Keratinocyte (primary cell): ENCODE data around the gene FHDC1. TPM values are rescaled to one million over a fixed set of nuclear protein-coding genes. Genes with fewer than 3 reads are reported as not detected.
A peak's percentile ranks its signal among the peaks of the same experiment; 100 is the strongest.

ENCODE experiments used
- DNase-seq: peaks from one replicate; pipeline ENCODE4 v3.0.0-alpha.2; 2011; ENCODE audit warnings: low read depth, missing footprints, low spot score
- FAIRE-seq: peaks from 2 replicates; lab custom pipeline; 2011; peaks lifted over from hg19 to GRCh38; lab: Jason Lieb, UNC
- H2AFZ ChIP-seq: 2 replicates; pipeline ENCODE4 v1.6.0; 2012; ENCODE audit warnings: low read length, control low read depth, inconsistent platforms; ENCODE audit not compliant: control insufficient read depth
- H3K27ac ChIP-seq: 2 replicates; pipeline ENCODE4 v1.5.1; 2011; ENCODE audit warnings: low read length; ENCODE audit not compliant: control insufficient read depth, insufficient read depth
- H3K27me3 ChIP-seq: 3 replicates; pipeline ENCODE4 v1.6.0; 2011; ENCODE audit warnings: low read length; ENCODE audit not compliant: control insufficient read depth, insufficient read depth; ENCODE audit errors: extremely low read depth
- H3K36me3 ChIP-seq, 2 experiments: 2 replicates in 1 of 2; 3 replicates in 1 of 2; pipeline ENCODE4 v1.5.1; 2011; ENCODE audit warnings: low read length in 2 of 2, mild to moderate bottlenecking in 1 of 2; ENCODE audit not compliant: control insufficient read depth in 2 of 2, insufficient read depth in 2 of 2; ENCODE audit errors: extremely low read depth in 1 of 2
- H3K4me1 ChIP-seq: 3 replicates; pipeline ENCODE4 v1.5.1; 2011; ENCODE audit warnings: low read length; ENCODE audit not compliant: control insufficient read depth, insufficient read depth; ENCODE audit errors: extremely low read depth
- H3K4me2 ChIP-seq: 3 replicates; pipeline ENCODE4 v1.6.0; 2011; ENCODE audit warnings: low read depth, low read length; ENCODE audit not compliant: control insufficient read depth, insufficient read depth; ENCODE audit errors: extremely low read depth
- H3K4me3 ChIP-seq, 3 experiments: fragments of 200-600 bp in 1 of 3; sonication (generic) in 1 of 3; 2 replicates in 2 of 3; 3 replicates in 1 of 3; pipeline ENCODE4 v1.5.1; 2011 to 2016; ENCODE audit warnings: low read length in 3 of 3, mild to moderate bottlenecking in 3 of 3, control low read depth in 2 of 3, inconsistent platforms in 1 of 3, low read depth in 1 of 3, mixed read lengths in 1 of 3, mixed run types in 1 of 3, moderate library complexity in 1 of 3; ENCODE audit not compliant: control insufficient read depth in 2 of 3, insufficient read depth in 2 of 3; ENCODE audit errors: extremely low read depth in 1 of 3
- H3K79me2 ChIP-seq: 2 replicates; pipeline ENCODE4 v1.6.0; 2012; ENCODE audit warnings: low read length; ENCODE audit not compliant: control insufficient read depth, insufficient read depth
- H3K9ac ChIP-seq: 3 replicates; pipeline ENCODE4 v1.6.0; 2011; ENCODE audit warnings: low read length; ENCODE audit not compliant: control insufficient read depth, insufficient read depth; ENCODE audit errors: extremely low read depth
- H3K9me1 ChIP-seq: 3 replicates; pipeline ENCODE4 v1.6.0; 2011; ENCODE audit warnings: low read length; ENCODE audit not compliant: control insufficient read depth, insufficient read depth; ENCODE audit errors: extremely low read depth
- H3K9me3 ChIP-seq: 2 replicates; pipeline ENCODE4 v1.5.1; 2012; ENCODE audit warnings: low read depth, low read length; ENCODE audit not compliant: control insufficient read depth
- H4K20me1 ChIP-seq: 3 replicates; pipeline ENCODE4 v1.6.0; 2011; ENCODE audit warnings: low read length; ENCODE audit not compliant: control insufficient read depth, insufficient read depth; ENCODE audit errors: extremely low read depth
- CTCF ChIP-seq, 3 experiments: IDR thresholded peaks in 1 of 3; conservative IDR thresholded peaks in 1 of 3; optimal IDR thresholded peaks in 1 of 3; 2 replicates in 2 of 3; 3 replicates in 1 of 3; pipeline versions ENCODE3 to v1.5.1; 2011; ENCODE audit warnings: low read length in 3 of 3, mild to moderate bottlenecking in 3 of 3, moderate library complexity in 2 of 3, control low read depth in 1 of 3, inconsistent platforms in 1 of 3; ENCODE audit not compliant: insufficient read depth in 2 of 3; ENCODE audit errors: extremely low read depth in 1 of 3
- EZH2 ChIP-seq: IDR thresholded peaks from one replicate; pipeline ENCODE4 v1.6.1; 2012; ENCODE audit warnings: inconsistent platforms, mild to moderate bottlenecking, low read length, moderate library complexity
- dilution Hi-C: fragments of 300-500 bp; cut with MboI; formaldehyde crosslinking; loops from one replicate; pipeline ENCODE4 v1.7.0; 2020; ENCODE audit warnings: low sequenced_read_pairs; ENCODE audit not compliant: extremely low pct_ligation_motif_present
- polyA plus RNA-seq, 5 experiments: library from polyadenylated mRNA; depleted of rRNA in 3 of 5; stranded (reverse) in 3 of 5; stranded (forward) in 1 of 5; unstranded in 1 of 5; fragments of >200 nt; gene quantifications; 1 replicate in 1 of 5; 2 replicates in 3 of 5; 3 replicates in 1 of 5; pipeline versions ENCODE4 v1.2.1 to v1.2.3, GENCODE V29; 2011 to 2012; ENCODE audit warnings: missing spikeins in 2 of 5, low read depth in 1 of 5, low replicate concordance in 1 of 5

FHDC1 gene
- polyA plus RNA-seq, 1 donor (not counting 4 experiments of a cell fraction or from before 2014, with no cell fraction given) = 1.6 TPM

- no peaks in the 10 kb centered on the region for H3K9me1 ChIP-seq
- no peak overlapping the region for H3K4me3 ChIP-seq
- peak overlapping the region; percentile 83 for H3K4me2 ChIP-seq
- H3K27ac ChIP-seq = peak overlapping the region; percentile 64
- H4K20me1 ChIP-seq = no peaks in the 10 kb centered on the region
- no peaks in the 10 kb centered on the region for H3K27me3 ChIP-seq
- DNase-seq (no peak), FAIRE-seq (peak; percentile 17)
- H3K9me3 ChIP-seq = peaks cover 8% of the 10 kb centered on the region
- H3K9ac ChIP-seq = no peak overlapping the region
- H3K79me2 ChIP-seq = no peaks in the 10 kb centered on the region
- no peaks in the 10 kb centered on the region for H3K36me3 ChIP-seq
- TF ChIP-seq CTCF (optimal IDR thresholded peaks at IDR 0.05 in 1 of 3, IDR thresholded peaks at IDR 0.05 in 1 of 3, conservative IDR thresholded peaks at IDR 0.05 in 1 of 3; ENCODE audit: extremely low read depth in 1 of 3, insufficient read depth in 2 of 3, low read length in 3 of 3) = no peak
- TF ChIP-seq EZH2 = no peak
- peaks cover 26% of the 10 kb centered on the region for H3K4me1 ChIP-seq
- H2AFZ ChIP-seq = no peak overlapping the region
- dilution Hi-C loops = no loop called here
Observed at GRCh38 chr4:153024466-153024865, 88.3 kb downstream of the FHDC1 start.

GRCh38 chr4:153025406-153025805 is 89.3 kb downstream of the FHDC1 start:
- H3K4me2 ChIP-seq = no peak overlapping the region
- H3K27me3 ChIP-seq = no peaks in the 10 kb centered on the region
- peak overlapping the region; percentile 7 for H2AFZ ChIP-seq
- dilution Hi-C loops = no loop called here
- no peaks in the 10 kb centered on the region for H3K9me1 ChIP-seq
- no peak overlapping the region for H3K9ac ChIP-seq
- no peak for DNase-seq
- no peaks in the 10 kb centered on the region for H3K36me3 ChIP-seq
- H3K4me3 ChIP-seq = no peak overlapping the region
- H3K9me3 ChIP-seq = peaks cover 10% of the 10 kb centered on the region
- H3K4me1 ChIP-seq = peaks cover 26% of the 10 kb centered on the region
- no peak overlapping the region for H3K27ac ChIP-seq
- no peak for FAIRE-seq
- H4K20me1 ChIP-seq = no peaks in the 10 kb centered on the region
- TF ChIP-seq CTCF (optimal IDR thresholded peaks at IDR 0.05 in 1 of 3, IDR thresholded peaks at IDR 0.05 in 1 of 3, conservative IDR thresholded peaks at IDR 0.05 in 1 of 3; ENCODE audit: extremely low read depth in 1 of 3, insufficient read depth in 2 of 3, low read length in 3 of 3) = no peak
- no peak for TF ChIP-seq EZH2
- no peaks in the 10 kb centered on the region for H3K79me2 ChIP-seq
